Measurements from ENCODE around the gene USP34. TPM values are rescaled to one million over a fixed set of nuclear protein-coding genes. Genes with fewer than 3 reads are reported as not detected.

The USP34 gene
- total RNA-seq, 1 experiment from 2014 or later = 89.4 TPM

DNA sequence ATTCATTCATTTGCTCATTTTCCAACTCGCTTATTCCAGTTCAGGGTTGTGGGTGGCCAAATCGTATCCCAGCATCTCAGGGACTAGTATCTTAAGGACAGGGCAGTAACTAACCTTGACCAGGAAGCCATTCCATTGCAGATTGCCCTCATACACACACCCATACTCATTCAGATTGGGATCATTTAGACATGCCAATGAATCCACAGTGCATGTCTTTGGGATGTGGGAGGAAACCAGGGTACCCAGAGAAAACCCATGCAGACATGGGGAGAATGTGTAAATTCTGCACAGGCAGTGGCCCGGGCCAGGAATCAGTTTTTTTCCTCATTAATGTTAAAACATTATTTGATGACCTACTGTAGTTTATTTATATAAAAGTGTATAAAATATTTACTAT lies 150.7 kb downstream of the USP34 start:
- CTCF ChIA-PET = no interaction called here
- no TSS peak for BruUV-seq (replicated peaks)
- H3K36me3 Mint-ChIP-seq (ENCODE audit: insufficient read depth, unreplicated experiment) = peaks cover 22% of the 10 kb centered on the region
- no peaks in the 10 kb centered on the region for H3K9me3 Mint-ChIP-seq (ENCODE audit: low read depth, unreplicated experiment)
- DNase-seq = no peak
- intact Hi-C loops (cut with micrococcal nuclease; ENCODE audit: unreplicated experiment) = no loop called here
- no peak for TF ChIP-seq CTCF (IDR thresholded peaks at IDR 0.05; ENCODE audit: unreplicated experiment)
- H3K4me1 Mint-ChIP-seq (ENCODE audit: low read depth, unreplicated experiment) = no peaks in the 10 kb centered on the region
- H3K27me3 Mint-ChIP-seq (ENCODE audit: unreplicated experiment) = no peaks in the 10 kb centered on the region
- no peak overlapping the region for H3K4me3 Mint-ChIP-seq (ENCODE audit: low read depth, unreplicated experiment)
- no peak overlapping the region for H3K27ac Mint-ChIP-seq (ENCODE audit: unreplicated experiment)

GRCh38 chr2:61318553-61318952 lies 152.3 kb downstream of the USP34 start:
- H3K36me3 Mint-ChIP-seq (ENCODE audit: insufficient read depth, unreplicated experiment) = peaks cover 23% of the 10 kb centered on the region
- CTCF ChIA-PET = no interaction called here

DNA sequence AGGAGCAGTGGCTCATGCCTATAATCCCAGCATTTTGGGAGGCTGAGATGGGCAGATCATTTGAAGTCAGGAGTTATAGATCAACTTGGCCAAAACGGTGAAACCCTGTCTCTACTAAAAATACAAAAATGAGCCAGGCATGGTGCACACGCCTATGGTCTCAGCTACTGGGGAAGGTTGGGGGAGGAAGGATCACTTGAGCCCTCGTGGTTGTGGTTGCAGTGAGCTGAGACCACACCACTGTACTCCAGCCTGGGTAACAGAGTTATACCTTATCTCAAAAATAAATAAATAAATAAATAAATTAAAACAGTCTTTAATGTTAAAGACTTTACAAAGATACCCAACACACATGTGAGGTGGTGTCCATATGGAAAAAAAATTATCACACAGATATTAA lies 174.9 kb downstream of the USP34 start:
- Mint-ChIP-seq H3K4me1 (ENCODE audit: low read depth, unreplicated experiment) (no peaks in the 10 kb centered on the region), H3K4me3 (ENCODE audit: low read depth, unreplicated experiment) (no peak overlapping the region), H3K27me3 (ENCODE audit: unreplicated experiment) (no peaks in the 10 kb centered on the region), H3K27ac (ENCODE audit: unreplicated experiment) (no peak overlapping the region), H3K9me3 (ENCODE audit: low read depth, unreplicated experiment) (no peaks in the 10 kb centered on the region), H3K36me3 (ENCODE audit: insufficient read depth, unreplicated experiment) (peaks cover 10% of the 10 kb centered on the region)
- CTCF ChIA-PET = no interaction called here
- no peak for TF ChIP-seq CTCF (IDR thresholded peaks at IDR 0.05; ENCODE audit: unreplicated experiment)
- DNase-seq = no peak
- BruUV-seq (replicated peaks) = no TSS peak
- intact Hi-C loops (cut with micrococcal nuclease; ENCODE audit: unreplicated experiment) = no loop called here

More at GRCh38 chr2:61318553-61318952, 152.3 kb downstream of the USP34 start:
- Mint-ChIP-seq H3K27ac (ENCODE audit: unreplicated experiment) (no peak overlapping the region), H3K4me1 (ENCODE audit: low read depth, unreplicated experiment) (no peaks in the 10 kb centered on the region), H3K9me3 (ENCODE audit: low read depth, unreplicated experiment) (no peaks in the 10 kb centered on the region), H3K27me3 (ENCODE audit: unreplicated experiment) (no peaks in the 10 kb centered on the region), H3K4me3 (ENCODE audit: low read depth, unreplicated experiment) (no peak overlapping the region)
- TF ChIP-seq CTCF (IDR thresholded peaks at IDR 0.05; ENCODE audit: unreplicated experiment) = no peak
- DNase-seq = no peak
- no TSS peak for BruUV-seq (replicated peaks)
- intact Hi-C loops (cut with micrococcal nuclease; ENCODE audit: unreplicated experiment) = no loop called here

DNA sequence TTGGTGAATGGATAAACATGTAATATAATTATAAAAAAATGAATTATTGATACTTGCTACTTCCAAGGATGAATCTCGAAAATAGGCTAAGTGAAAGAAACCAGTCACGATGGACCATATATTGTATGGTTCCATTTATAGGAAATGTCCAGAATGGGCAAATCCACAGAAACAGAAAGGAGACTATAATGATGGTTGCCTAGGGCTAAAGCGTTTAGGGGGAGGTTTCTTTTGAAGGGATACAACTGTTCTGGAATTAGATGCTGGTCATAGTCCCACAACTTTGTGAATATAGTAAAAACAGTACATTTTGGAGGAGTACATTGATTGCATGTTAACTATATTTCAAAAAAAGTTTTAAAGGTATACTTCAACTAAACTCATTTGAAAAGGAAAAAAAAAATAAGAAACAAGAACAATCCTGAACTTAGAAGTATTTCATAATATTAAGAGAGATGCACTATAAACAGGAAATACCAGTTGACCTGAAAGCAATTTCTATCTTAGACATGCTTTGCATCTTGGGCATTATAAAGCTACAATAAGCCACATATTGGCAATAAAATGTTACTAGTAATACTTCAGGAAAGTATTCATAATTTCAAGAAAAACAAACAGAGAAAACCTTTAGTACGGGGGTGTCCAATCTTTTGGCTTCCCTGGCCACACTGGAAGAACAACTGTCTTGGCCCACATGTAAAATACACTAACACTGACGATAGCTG lies 178.9 kb downstream of the USP34 start:
- no peak for TF ChIP-seq CTCF (IDR thresholded peaks at IDR 0.05; ENCODE audit: unreplicated experiment)
- BruUV-seq (replicated peaks) = no TSS peak
- no peak for DNase-seq
- no peaks in the 10 kb centered on the region for H3K27me3 Mint-ChIP-seq (ENCODE audit: unreplicated experiment)
- H3K4me3 Mint-ChIP-seq (ENCODE audit: low read depth, unreplicated experiment) = no peak overlapping the region
- intact Hi-C loops (cut with micrococcal nuclease; ENCODE audit: unreplicated experiment) = no loop called here
- no peaks in the 10 kb centered on the region for H3K4me1 Mint-ChIP-seq (ENCODE audit: low read depth, unreplicated experiment)
- H3K27ac Mint-ChIP-seq (ENCODE audit: unreplicated experiment) = no peak overlapping the region
- CTCF ChIA-PET = interaction anchor here (0.7 kb wide), 1 partner anchor 811 kb away, joined by 3 read pairs; no protein-coding TSS in a partner anchor
- no peaks in the 10 kb centered on the region for H3K9me3 Mint-ChIP-seq (ENCODE audit: low read depth, unreplicated experiment)
- H3K36me3 Mint-ChIP-seq (ENCODE audit: insufficient read depth, unreplicated experiment) = peaks cover 7% of the 10 kb centered on the region
